ENCODE data around the gene LRMDA. TPM values are rescaled to one million over a fixed set of nuclear protein-coding genes. Genes with fewer than 3 reads are reported as not detected.

LRMDA gene
- total RNA-seq, 1 experiment from 2014 or later: not detected

DNA sequence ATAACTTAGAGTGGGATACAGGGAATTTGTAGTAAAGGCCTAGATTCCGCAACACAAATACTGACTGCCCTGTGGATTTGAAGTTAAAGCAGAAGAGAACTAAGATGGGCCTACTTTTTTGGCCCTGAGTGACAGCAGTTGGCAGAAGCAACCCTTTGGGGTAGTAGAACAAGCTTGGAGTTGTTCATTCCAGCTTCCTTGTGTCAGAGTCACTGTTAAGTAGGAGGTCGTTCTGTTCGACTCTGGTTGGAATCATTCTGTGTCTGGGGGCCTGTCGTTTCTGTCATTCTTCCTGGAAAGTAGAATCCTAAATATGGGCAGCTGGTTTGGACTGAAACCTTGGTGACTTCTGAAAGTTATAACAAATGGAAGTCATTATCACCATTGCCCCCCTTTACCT lies 865.9 kb downstream of the LRMDA start:
- Histone ChIP-seq H3K27me3 (replicated peaks; ENCODE audit: insufficient read depth, low read depth, low read length, poor library complexity) (no peaks in the 10 kb centered on the region), H3K4me1 (ENCODE audit: insufficient read depth, low read length, poor library complexity, severe bottlenecking) (no peaks in the 10 kb centered on the region), H3K36me3 (ENCODE audit: insufficient read depth, low read length, poor library complexity, severe bottlenecking) (no peaks in the 10 kb centered on the region), H3K4me3 (ENCODE audit: low read depth, low read length, poor library complexity, severe bottlenecking) (no peak overlapping the region), H3K27ac (ENCODE audit: low read depth, low read length, poor library complexity, severe bottlenecking) (no peak overlapping the region), H3K9me3 (ENCODE audit: low read depth, low read length, poor library complexity, severe bottlenecking) (no peaks in the 10 kb centered on the region)
- DNase-seq (ENCODE audit: low spot score): no peak
- CTCF ChIA-PET: no interaction called here
- no peak for TF ChIP-seq EZH2 (IDR thresholded peaks at IDR 0.05; ENCODE audit: borderline replicate concordance, low read depth, low read length, poor library complexity, severe bottlenecking)
- TF ChIP-seq, protein P1, sequence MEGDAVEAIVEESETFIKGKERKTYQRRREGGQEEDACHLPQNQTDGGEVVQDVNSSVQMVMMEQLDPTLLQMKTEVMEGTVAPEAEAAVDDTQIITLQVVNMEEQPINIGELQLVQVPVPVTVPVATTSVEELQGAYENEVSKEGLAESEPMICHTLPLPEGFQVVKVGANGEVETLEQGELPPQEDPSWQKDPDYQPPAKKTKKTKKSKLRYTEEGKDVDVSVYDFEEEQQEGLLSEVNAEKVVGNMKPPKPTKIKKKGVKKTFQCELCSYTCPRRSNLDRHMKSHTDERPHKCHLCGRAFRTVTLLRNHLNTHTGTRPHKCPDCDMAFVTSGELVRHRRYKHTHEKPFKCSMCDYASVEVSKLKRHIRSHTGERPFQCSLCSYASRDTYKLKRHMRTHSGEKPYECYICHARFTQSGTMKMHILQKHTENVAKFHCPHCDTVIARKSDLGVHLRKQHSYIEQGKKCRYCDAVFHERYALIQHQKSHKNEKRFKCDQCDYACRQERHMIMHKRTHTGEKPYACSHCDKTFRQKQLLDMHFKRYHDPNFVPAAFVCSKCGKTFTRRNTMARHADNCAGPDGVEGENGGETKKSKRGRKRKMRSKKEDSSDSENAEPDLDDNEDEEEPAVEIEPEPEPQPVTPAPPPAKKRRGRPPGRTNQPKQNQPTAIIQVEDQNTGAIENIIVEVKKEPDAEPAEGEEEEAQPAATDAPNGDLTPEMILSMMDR (conservative IDR thresholded peaks at IDR 0.05; ENCODE audit: low read depth, low read length): no peak
- POLR2A ChIA-PET (ENCODE audit: low non-redundant PET): no interaction called here
- intact Hi-C loops (cut with micrococcal nuclease; ENCODE audit: unreplicated experiment): no loop called here
- no TSS peak for BruUV-seq (replicated peaks)

- Histone ChIP-seq H3K27me3 (replicated peaks; ENCODE audit: insufficient read depth, low read depth, low read length, poor library complexity) (no peaks in the 10 kb centered on the region), H3K4me1 (ENCODE audit: insufficient read depth, low read length, poor library complexity, severe bottlenecking) (no peaks in the 10 kb centered on the region), H3K36me3 (ENCODE audit: insufficient read depth, low read length, poor library complexity, severe bottlenecking) (no peaks in the 10 kb centered on the region), H3K4me3 (ENCODE audit: low read depth, low read length, poor library complexity, severe bottlenecking) (no peak overlapping the region), H3K9me3 (ENCODE audit: low read depth, low read length, poor library complexity, severe bottlenecking) (no peaks in the 10 kb centered on the region), H3K27ac (ENCODE audit: low read depth, low read length, poor library complexity, severe bottlenecking) (no peak overlapping the region)
- POLR2A ChIA-PET (ENCODE audit: low non-redundant PET): no interaction called here
- TF ChIP-seq EZH2 (IDR thresholded peaks at IDR 0.05; ENCODE audit: borderline replicate concordance, low read depth, low read length, poor library complexity, severe bottlenecking): no peak
- TF ChIP-seq, protein P1 (conservative IDR thresholded peaks at IDR 0.05; ENCODE audit: low read depth, low read length): no peak
- intact Hi-C loops (cut with micrococcal nuclease; ENCODE audit: unreplicated experiment): no loop called here
- DNase-seq (ENCODE audit: low spot score): no peak
- CTCF ChIA-PET: no interaction called here
- BruUV-seq (replicated peaks): no TSS peak
These were observed 866.4 kb downstream of the LRMDA start for GRCh38 chr10:76297780-76298281.

- Histone ChIP-seq H3K27ac (ENCODE audit: low read depth, low read length, poor library complexity, severe bottlenecking) (no peak overlapping the region), H3K36me3 (ENCODE audit: insufficient read depth, low read length, poor library complexity, severe bottlenecking) (no peaks in the 10 kb centered on the region), H3K9me3 (ENCODE audit: low read depth, low read length, poor library complexity, severe bottlenecking) (no peaks in the 10 kb centered on the region), H3K4me1 (ENCODE audit: insufficient read depth, low read length, poor library complexity, severe bottlenecking) (no peaks in the 10 kb centered on the region), H3K27me3 (replicated peaks; ENCODE audit: insufficient read depth, low read depth, low read length, poor library complexity) (no peaks in the 10 kb centered on the region), H3K4me3 (ENCODE audit: low read depth, low read length, poor library complexity, severe bottlenecking) (no peak overlapping the region)
- POLR2A ChIA-PET (ENCODE audit: low non-redundant PET): no interaction called here
- CTCF ChIA-PET: no interaction called here
- intact Hi-C loops (cut with micrococcal nuclease; ENCODE audit: unreplicated experiment): no loop called here
- no TSS peak for BruUV-seq (replicated peaks)
- TF ChIP-seq, protein P1 (conservative IDR thresholded peaks at IDR 0.05; ENCODE audit: low read depth, low read length): no peak
- no peak for TF ChIP-seq EZH2 (IDR thresholded peaks at IDR 0.05; ENCODE audit: borderline replicate concordance, low read depth, low read length, poor library complexity, severe bottlenecking)
- DNase-seq (ENCODE audit: low spot score): no peak
These were observed 866.9 kb downstream of the LRMDA start for GRCh38 chr10:76298329-76298728.
